Endodermal cell (in vitro differentiated cells): ENCODE data around the gene BRWD1. TPM values are rescaled to one million over a fixed set of nuclear protein-coding genes. Genes with fewer than 3 reads are reported as not detected.

Experiments used
- DNase-seq: peaks from one replicate; pipeline ENCODE4 v3.0.0-alpha.2; 2017
- H3K27ac ChIP-seq: 2 replicates; pipeline ENCODE4 v1.5.1; 2013; ENCODE audit warnings: mild to moderate bottlenecking, low read depth, low read length, moderate library complexity
- H3K27me3 ChIP-seq: 2 replicates; pipeline ENCODE4 v1.6.1; 2013; ENCODE audit warnings: mild to moderate bottlenecking, low read length, moderate library complexity; ENCODE audit not compliant: insufficient read depth, control insufficient read depth, poor library complexity, severe bottlenecking
- H3K36me3 ChIP-seq: 2 replicates; pipeline ENCODE4 v1.7.0; 2013; ENCODE audit warnings: mild to moderate bottlenecking, low read length, moderate library complexity; ENCODE audit not compliant: control insufficient read depth, insufficient read depth
- H3K4me1 ChIP-seq: one replicate; pipeline ENCODE4 v1.7.0; 2013; ENCODE audit warnings: low read length; ENCODE audit not compliant: control insufficient read depth, insufficient read depth
- H3K4me3 ChIP-seq: 2 replicates; pipeline ENCODE4 v1.5.1; 2013; ENCODE audit warnings: mild to moderate bottlenecking, low read length, moderate library complexity
- H3K9ac ChIP-seq: 2 replicates; pipeline ENCODE4 v1.6.1; 2013; ENCODE audit warnings: mild to moderate bottlenecking, low read length, moderate library complexity; ENCODE audit not compliant: poor library complexity, severe bottlenecking; ENCODE audit errors: extremely low read depth
- H3K9me3 ChIP-seq: 2 replicates; pipeline ENCODE4 v1.6.1; 2013; ENCODE audit warnings: mild to moderate bottlenecking, low read length, moderate library complexity; ENCODE audit not compliant: control insufficient read depth
- H3K27ac Mint-ChIP-seq: 2 replicates; pipeline ENCODE4 v1.8.0; 2020; ENCODE audit warnings: mixed read lengths
- H3K27me3 Mint-ChIP-seq: 2 replicates; pipeline ENCODE4 v1.8.0; 2021; ENCODE audit warnings: mild to moderate bottlenecking, mixed read lengths; ENCODE audit not compliant: insufficient read depth
- H3K36me3 Mint-ChIP-seq: 2 replicates; pipeline ENCODE4 v1.8.0; 2020; ENCODE audit warnings: low read depth, mixed read lengths
- H3K4me1 Mint-ChIP-seq: 2 replicates; pipeline ENCODE4 v1.8.0; 2020; ENCODE audit warnings: mixed read lengths
- H3K4me3 Mint-ChIP-seq: 2 replicates; pipeline ENCODE4 v1.8.0; 2020; ENCODE audit warnings: mild to moderate bottlenecking, moderate library complexity, mixed read lengths
- H3K9me3 Mint-ChIP-seq: 2 replicates; pipeline ENCODE4 v1.8.0; 2020; ENCODE audit warnings: mild to moderate bottlenecking, mixed read lengths
- WGBS, 2 experiments: methylation state at CpG; one replicate each; pipeline versions ENCODE4 v1.1.5 to v1.1.7; 2013; ENCODE audit warnings: missing lambda C conversion rate in 2 of 2, mixed read lengths in 1 of 2; ENCODE audit not compliant: insufficient coverage in 1 of 2, insufficient read length in 1 of 2; 5-methylcytosine and 5-hydroxymethylcytosine counted together
- total RNA-seq, 2 donors: library from RNA; stranded (reverse); fragmentation: NEBNext Ultra II Directional in 1 of 2; extraction: Animal tissue kit (Norgen Biotek cat#: 25700) in 1 of 2; gene quantifications; 2 replicates in 1 of 2; 3 replicates in 1 of 2; pipeline ENCODE4 v1.2.1, GENCODE V29; 2021
- TF ChIP-seq, protein P1 (sequence below): fragments of 200-600 bp; sonication (generic); conservative IDR thresholded peaks from 2 replicates; pipeline ENCODE4 v1.5.0; 2021; ENCODE audit warnings: antibody characterized with exemption, mild to moderate bottlenecking

The BRWD1 gene
- total RNA-seq, 2 donors from 2014 or later: 64.7 to 76.1 TPM

- 98 to 100% methylated on average over 1 to 2 of the region's 2 CpGs for WGBS, 2 experiments
- DNase-seq: no peak
Observed at GRCh38 chr21:39296891-39297290, 16.5 kb downstream of the BRWD1 start.

GRCh38 chr21:39288987-39289386 lies 24.4 kb downstream of the BRWD1 start:
- Histone ChIP-seq H3K9ac (no peak overlapping the region), H3K4me3 (no peak overlapping the region), H3K27me3 (no peaks in the 10 kb centered on the region), H3K27ac (no peak overlapping the region), H3K9me3 (peaks cover 20% of the 10 kb centered on the region), H3K4me1 (no peaks in the 10 kb centered on the region), H3K36me3 (peaks cover 92% of the 10 kb centered on the region)
- TF ChIP-seq, protein P1, sequence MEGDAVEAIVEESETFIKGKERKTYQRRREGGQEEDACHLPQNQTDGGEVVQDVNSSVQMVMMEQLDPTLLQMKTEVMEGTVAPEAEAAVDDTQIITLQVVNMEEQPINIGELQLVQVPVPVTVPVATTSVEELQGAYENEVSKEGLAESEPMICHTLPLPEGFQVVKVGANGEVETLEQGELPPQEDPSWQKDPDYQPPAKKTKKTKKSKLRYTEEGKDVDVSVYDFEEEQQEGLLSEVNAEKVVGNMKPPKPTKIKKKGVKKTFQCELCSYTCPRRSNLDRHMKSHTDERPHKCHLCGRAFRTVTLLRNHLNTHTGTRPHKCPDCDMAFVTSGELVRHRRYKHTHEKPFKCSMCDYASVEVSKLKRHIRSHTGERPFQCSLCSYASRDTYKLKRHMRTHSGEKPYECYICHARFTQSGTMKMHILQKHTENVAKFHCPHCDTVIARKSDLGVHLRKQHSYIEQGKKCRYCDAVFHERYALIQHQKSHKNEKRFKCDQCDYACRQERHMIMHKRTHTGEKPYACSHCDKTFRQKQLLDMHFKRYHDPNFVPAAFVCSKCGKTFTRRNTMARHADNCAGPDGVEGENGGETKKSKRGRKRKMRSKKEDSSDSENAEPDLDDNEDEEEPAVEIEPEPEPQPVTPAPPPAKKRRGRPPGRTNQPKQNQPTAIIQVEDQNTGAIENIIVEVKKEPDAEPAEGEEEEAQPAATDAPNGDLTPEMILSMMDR: no peak
- peaks cover 90% of the 10 kb centered on the region for H3K36me3 Mint-ChIP-seq
- peaks cover 26% of the 10 kb centered on the region for H3K9me3 Mint-ChIP-seq
- no peaks in the 10 kb centered on the region for H3K27me3 Mint-ChIP-seq
- H3K27ac Mint-ChIP-seq: no peak overlapping the region
- WGBS, 2 experiments: 86 to 98% methylated on average over 1 of the region's 1 CpG
- H3K4me3 Mint-ChIP-seq: no peak overlapping the region
- no peaks in the 10 kb centered on the region for H3K4me1 Mint-ChIP-seq
- DNase-seq: no peak

More at GRCh38 chr21:39296891-39297290, 16.5 kb downstream of the BRWD1 start:
- H3K27me3 Mint-ChIP-seq: no peaks in the 10 kb centered on the region
- H3K36me3 Mint-ChIP-seq: peaks cover 77% of the 10 kb centered on the region
- H3K4me1 Mint-ChIP-seq: no peaks in the 10 kb centered on the region
- H3K9me3 Mint-ChIP-seq: peaks cover 18% of the 10 kb centered on the region
- no peak overlapping the region for H3K27ac ChIP-seq
- no peak overlapping the region for H3K4me3 Mint-ChIP-seq
- TF ChIP-seq, protein P1: no peak
- peaks cover 95% of the 10 kb centered on the region for H3K36me3 ChIP-seq
- no peaks in the 10 kb centered on the region for H3K4me1 ChIP-seq
- no peak overlapping the region for H3K4me3 ChIP-seq
- peaks cover 22% of the 10 kb centered on the region for H3K9me3 ChIP-seq
- no peaks in the 10 kb centered on the region for H3K27me3 ChIP-seq
- H3K9ac ChIP-seq: no peak overlapping the region
- no peak overlapping the region for H3K27ac Mint-ChIP-seq

- H3K4me1 Mint-ChIP-seq: no peaks in the 10 kb centered on the region
Observed at GRCh38 chr21:39282911-39283310, 30.5 kb downstream of the BRWD1 start.

More at GRCh38 chr21:39282911-39283310, 30.5 kb downstream of the BRWD1 start:
- Histone ChIP-seq H3K4me1 (no peaks in the 10 kb centered on the region), H3K4me3 (no peak overlapping the region), H3K36me3 (peaks cover 84% of the 10 kb centered on the region), H3K27me3 (no peaks in the 10 kb centered on the region), H3K9ac (no peak overlapping the region), H3K27ac (no peak overlapping the region), H3K9me3 (no peaks in the 10 kb centered on the region)
- 89% methylated on average over 5 to 6 of the region's 6 CpGs for WGBS, 2 experiments
- no peak overlapping the region for H3K4me3 Mint-ChIP-seq
- TF ChIP-seq, protein P1: no peak
- no peaks in the 10 kb centered on the region for H3K9me3 Mint-ChIP-seq
- H3K27ac Mint-ChIP-seq: no peak overlapping the region
- no peaks in the 10 kb centered on the region for H3K27me3 Mint-ChIP-seq
- no peak for DNase-seq
- peaks cover 64% of the 10 kb centered on the region for H3K36me3 Mint-ChIP-seq
